ENCODE measurements around the gene ERBB4. TPM values are rescaled to one million over a fixed set of nuclear protein-coding genes. Genes with fewer than 3 reads are reported as not detected.
"Not testable (repeated sequence)": the region's sequence is repeated elsewhere in the genome, so short reads cannot be mapped to it uniquely, and the experiment has no call there.

The ERBB4 gene
- polyA plus RNA-seq, 1 donor from 2014 or later = not detected

DNA sequence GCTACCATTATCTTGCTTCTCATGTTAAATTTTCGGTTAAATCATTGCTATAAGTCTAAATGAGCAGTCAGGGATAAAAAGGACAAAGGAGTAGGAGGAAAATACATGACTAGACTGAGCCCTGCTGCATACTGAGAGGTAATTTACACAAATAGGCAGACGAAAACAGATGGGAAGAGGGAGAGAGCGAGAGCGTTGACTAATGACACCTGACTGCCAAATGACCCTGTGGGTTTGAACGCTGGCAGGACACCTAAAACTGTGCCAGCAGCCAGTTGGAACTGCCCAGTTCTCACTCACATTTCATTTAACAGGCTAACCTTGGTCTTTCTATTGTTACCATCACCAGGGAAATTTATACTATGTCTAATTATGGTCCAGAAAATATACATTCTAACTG, 1004.0 kb downstream of the ERBB4 start:
- Mint-ChIP-seq H3K9me3 (peaks cover 5 to 6% (median 6%) of the 10 kb centered on the region in 3 donors), H3K27me3 (no peaks in the 10 kb centered on the region), H3K27ac (no peak overlapping the region)

DNA sequence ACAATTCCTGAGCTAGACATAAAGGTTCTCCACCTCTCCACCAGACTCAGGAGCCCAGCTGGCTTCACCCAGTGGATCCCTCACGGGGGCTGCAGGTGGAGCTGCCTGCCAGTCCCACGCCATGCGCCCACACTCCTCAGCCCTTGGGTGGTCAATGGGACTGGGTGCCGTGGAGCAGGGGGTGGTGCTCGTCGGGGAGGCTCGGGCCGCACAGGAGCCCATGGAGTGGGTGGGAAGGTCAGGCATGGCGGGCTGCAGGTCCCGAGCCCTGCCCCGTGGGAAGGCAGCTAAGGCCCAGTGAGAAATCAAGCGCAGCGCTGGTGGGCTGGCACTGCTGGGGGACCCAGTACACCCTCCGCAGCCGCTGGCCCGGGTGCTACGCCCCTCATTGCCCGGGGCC, 1014.4 kb downstream of the ERBB4 start:
- not testable (repeated sequence) for H3K27ac Mint-ChIP-seq, H3K36me3 Mint-ChIP-seq, H3K27me3 Mint-ChIP-seq, H3K9me3 Mint-ChIP-seq, H3K4me3 Mint-ChIP-seq, H3K4me1 Mint-ChIP-seq

More for the DNA sequence above, 1004.0 kb downstream of the ERBB4 start:
- Mint-ChIP-seq H3K4me1 (no peaks in the 10 kb centered on the region), H3K36me3 (no peaks in the 10 kb centered on the region), H3K4me3 (no peak overlapping the region)

DNA sequence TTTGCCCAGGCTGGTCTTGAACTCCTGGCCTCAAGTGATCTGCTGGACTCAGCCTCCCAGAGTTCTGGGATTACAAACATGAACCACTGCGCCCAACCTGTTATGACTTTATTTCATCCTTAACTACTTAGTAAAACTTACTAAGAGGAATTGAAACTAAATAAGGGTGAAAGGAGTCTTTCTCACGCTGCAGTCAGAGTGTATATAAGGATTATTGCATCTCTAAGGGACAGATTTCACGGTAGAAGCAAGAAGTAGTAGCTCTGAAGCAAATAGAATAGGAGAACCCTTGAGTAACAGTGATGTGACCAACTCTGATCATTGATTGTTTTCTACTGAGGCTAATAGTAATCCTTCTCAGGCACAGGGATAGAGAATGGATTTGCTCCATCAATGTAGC, 1022.1 kb downstream of the ERBB4 start:
- peaks cover 2 to 5% (median 4%) of the 10 kb centered on the region in 3 donors for H3K9me3 Mint-ChIP-seq
- H3K36me3 Mint-ChIP-seq = no peaks in the 10 kb centered on the region
- no peak overlapping the region for H3K27ac Mint-ChIP-seq
- no peaks in the 10 kb centered on the region for H3K4me1 Mint-ChIP-seq
- H3K27me3 Mint-ChIP-seq = no peaks in the 10 kb centered on the region
- H3K4me3 Mint-ChIP-seq = no peak overlapping the region

DNA sequence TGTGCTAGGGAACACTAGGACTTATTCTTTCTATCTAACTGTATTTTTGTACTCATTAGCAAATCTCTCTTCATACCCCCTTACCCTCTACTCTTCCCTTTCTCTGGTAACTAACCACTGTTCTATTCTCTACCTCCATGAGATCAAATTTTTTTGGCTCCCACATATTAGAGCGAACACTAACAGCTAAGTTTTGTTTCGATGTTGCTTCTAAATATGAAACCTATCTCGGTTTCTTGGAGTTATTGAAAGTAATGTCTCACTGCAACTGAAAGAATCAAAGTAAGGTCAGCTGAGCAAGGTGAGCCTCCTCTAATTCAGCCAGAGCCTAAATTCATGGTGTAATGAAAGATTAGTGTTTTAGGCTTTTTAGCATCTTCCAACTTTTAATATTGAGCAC, 1024.6 kb downstream of the ERBB4 start:
- no peaks in the 10 kb centered on the region for H3K27me3 Mint-ChIP-seq
- no peak overlapping the region for H3K27ac Mint-ChIP-seq
- H3K4me1 Mint-ChIP-seq = no peaks in the 10 kb centered on the region
- H3K36me3 Mint-ChIP-seq = no peaks in the 10 kb centered on the region
- no peak overlapping the region for H3K4me3 Mint-ChIP-seq
- peaks cover 0 to 4% (median 2%) of the 10 kb centered on the region in 3 donors for H3K9me3 Mint-ChIP-seq

DNA sequence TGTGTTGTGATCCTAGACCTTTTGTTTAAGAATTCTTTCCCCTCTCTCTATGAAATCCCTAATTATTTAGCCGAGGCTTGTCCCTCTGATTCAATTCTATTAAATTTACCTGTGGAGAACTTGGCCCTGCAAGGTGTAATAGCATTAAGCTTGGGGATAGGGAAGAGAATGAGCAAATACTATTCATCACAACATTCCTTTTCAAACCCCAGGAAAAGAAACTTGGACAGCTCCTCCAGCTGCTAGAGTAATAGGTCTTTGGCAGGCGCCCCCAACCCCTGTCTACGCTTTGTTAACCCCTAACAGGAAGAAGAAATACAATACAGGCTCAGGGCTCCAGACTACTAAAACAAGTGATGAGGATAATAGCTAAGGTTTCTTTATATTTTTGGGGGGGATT, 1025.2 kb downstream of the ERBB4 start:
- H3K4me1 Mint-ChIP-seq = no peaks in the 10 kb centered on the region
- no peaks in the 10 kb centered on the region for H3K36me3 Mint-ChIP-seq
- H3K4me3 Mint-ChIP-seq = no peak overlapping the region
- no peak overlapping the region for H3K27ac Mint-ChIP-seq
- peaks cover 0 to 4% (median 2%) of the 10 kb centered on the region in 3 donors for H3K9me3 Mint-ChIP-seq
- H3K27me3 Mint-ChIP-seq = no peaks in the 10 kb centered on the region

DNA sequence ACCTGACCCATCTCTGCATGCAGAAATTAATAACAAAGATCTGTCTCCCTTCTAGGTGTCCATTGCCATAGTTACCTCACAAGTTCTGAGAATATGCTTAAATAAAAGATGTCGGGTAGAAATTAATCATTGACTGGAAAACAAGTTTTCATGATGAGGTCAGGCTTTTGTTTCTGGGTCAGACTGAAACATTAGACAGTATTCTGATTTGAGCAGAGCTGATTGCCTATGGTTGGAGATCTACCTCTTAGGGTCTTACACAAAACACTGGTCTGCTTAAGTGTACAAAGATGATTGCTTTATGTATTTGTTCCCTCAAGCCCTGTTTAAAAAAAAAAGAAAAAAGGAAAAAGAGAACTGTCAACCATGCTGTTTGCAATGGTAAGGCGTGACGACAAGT, 1025.8 kb downstream of the ERBB4 start:
- H3K4me3 Mint-ChIP-seq = no peak overlapping the region
- H3K27me3 Mint-ChIP-seq = no peaks in the 10 kb centered on the region
- H3K27ac Mint-ChIP-seq = no peak overlapping the region
- no peaks in the 10 kb centered on the region for H3K36me3 Mint-ChIP-seq
- H3K4me1 Mint-ChIP-seq = no peaks in the 10 kb centered on the region
- H3K9me3 Mint-ChIP-seq = peaks cover 0 to 4% (median 2%) of the 10 kb centered on the region in 3 donors

DNA sequence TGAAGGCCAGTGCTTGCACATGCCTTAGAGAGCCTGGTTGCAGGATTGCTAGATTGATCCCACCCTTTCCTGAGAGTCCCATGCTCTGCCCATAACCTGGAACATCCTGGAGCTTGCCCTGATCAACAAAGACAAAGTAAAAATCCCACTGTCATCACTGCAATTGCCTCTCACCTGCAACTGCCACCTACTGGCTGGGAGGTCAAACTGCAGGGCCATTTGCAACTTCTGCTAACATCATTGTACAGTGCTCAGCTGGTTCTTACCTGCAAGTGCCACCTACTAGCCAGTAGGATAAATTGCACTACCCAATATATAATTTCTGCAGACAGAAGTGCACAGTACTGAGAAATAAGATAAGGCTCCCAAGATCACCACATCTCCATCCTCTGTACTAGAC, 1034.7 kb downstream of the ERBB4 start:
- Mint-ChIP-seq H3K9me3 (peaks cover 0 to 7% (median 4%) of the 10 kb centered on the region in 3 donors), H3K4me1 (no peaks in the 10 kb centered on the region), H3K36me3 (peaks cover 2% of the 10 kb centered on the region), H3K27me3 (no peaks in the 10 kb centered on the region), H3K27ac (no peak overlapping the region), H3K4me3 (no peak overlapping the region)

DNA sequence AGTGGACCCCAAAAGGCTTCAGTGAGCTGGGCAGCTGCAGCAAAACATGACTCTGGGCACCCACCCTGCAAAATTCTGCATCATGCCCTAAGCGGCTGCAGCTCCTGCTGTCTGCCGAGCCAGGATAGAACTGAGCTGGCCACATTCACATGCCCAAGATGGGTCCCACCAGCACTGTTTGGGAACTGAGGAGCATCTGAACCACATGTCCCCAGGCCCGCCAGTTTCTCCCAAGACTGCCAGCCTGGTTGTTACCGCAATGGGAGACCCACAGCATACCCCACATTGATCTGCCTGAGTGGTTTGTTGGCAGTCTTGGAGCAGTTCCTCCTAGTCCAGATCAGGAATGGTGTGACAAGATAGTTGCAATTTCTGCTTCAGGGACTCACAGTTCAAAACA, 1035.4 kb downstream of the ERBB4 start:
- H3K27ac Mint-ChIP-seq = no peak overlapping the region
- H3K4me1 Mint-ChIP-seq = no peaks in the 10 kb centered on the region
- no peak overlapping the region for H3K4me3 Mint-ChIP-seq
- H3K36me3 Mint-ChIP-seq = peaks cover 2% of the 10 kb centered on the region
- H3K9me3 Mint-ChIP-seq = peaks cover 0 to 7% (median 4%) of the 10 kb centered on the region in 3 donors
- H3K27me3 Mint-ChIP-seq = no peaks in the 10 kb centered on the region

DNA sequence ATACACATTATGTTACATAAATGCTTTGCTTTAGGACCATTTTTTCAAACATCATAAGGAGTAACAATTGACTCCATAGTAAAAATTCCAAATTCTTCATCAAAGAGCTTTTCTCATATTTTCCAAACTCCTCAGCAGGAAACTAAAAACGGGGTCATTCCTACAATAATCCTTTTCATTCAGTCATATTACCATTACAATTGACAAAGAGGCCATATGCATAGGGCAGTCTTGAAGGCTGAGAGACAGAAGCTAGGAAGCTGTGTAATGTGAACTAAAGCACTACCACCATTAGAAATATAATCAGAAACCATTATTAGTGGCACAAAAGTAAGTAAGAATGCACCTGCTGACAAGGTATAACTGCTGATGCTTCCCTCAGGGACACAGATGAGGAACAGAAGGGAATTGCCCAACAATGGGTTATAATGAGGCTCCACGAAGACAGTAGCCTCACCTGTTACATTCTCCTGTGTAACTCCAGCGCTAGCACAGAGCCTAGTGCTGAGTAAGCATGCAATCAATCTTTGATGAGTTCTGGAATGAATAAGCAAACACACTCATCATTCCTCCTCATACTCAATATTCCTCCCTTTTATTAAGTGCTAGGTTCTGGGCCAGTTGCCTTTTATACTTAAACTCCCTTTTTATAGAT, 1039.9 kb downstream of the ERBB4 start:
- no peak overlapping the region for H3K27ac Mint-ChIP-seq
- H3K27me3 Mint-ChIP-seq = no peaks in the 10 kb centered on the region
- H3K36me3 Mint-ChIP-seq = peaks cover 2% of the 10 kb centered on the region
- no peak overlapping the region for H3K4me3 Mint-ChIP-seq
- peaks cover 0 to 4% (median 0%) of the 10 kb centered on the region in 3 donors for H3K9me3 Mint-ChIP-seq
- no peaks in the 10 kb centered on the region for H3K4me1 Mint-ChIP-seq

DNA sequence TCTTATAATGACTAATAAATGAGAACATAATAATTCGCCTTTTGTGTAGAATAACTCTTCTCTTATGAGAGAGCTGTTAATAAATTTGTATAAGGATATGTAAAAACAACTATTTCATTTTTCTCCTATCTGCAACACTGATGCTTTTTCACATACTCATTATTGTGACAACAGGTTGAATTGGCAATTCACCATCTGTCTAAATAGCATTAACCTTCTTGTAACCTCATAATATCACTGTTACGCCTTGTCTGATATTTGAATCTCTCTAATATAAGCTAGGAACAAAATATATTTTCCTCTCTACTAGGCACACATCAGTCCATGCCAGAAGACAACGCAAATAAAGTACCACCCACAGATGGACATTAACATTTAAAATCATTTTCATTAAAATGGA, 1043.3 kb downstream of the ERBB4 start:
- Mint-ChIP-seq H3K4me1 (no peaks in the 10 kb centered on the region), H3K27me3 (no peaks in the 10 kb centered on the region), H3K9me3 (no peaks in the 10 kb centered on the region)

DNA sequence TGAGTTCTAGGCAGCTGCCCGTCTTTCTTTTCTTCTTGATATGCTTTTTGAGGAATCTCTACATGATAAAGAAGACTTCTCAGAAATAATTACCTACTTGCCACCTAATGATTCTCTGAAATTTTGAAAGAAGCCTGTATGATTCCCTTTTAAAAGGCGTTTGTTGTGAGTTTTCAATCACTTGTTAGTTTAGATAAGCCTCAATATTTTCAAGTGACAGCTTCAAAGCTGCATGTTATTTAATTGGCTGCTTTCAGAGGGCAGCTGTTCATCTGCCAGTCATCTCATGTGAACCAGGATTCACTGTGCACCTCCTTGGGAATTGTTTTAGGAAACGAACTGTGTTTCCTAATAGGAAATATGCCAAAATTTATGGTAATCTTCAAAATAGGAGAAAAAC, 1044.1 kb downstream of the ERBB4 start:
- Mint-ChIP-seq H3K27ac (no peak overlapping the region), H3K27me3 (no peaks in the 10 kb centered on the region), H3K36me3 (no peaks in the 10 kb centered on the region), H3K4me3 (no peak overlapping the region), H3K9me3 (no peaks in the 10 kb centered on the region), H3K4me1 (no peaks in the 10 kb centered on the region)

More for the DNA sequence above, 1043.3 kb downstream of the ERBB4 start:
- H3K36me3 Mint-ChIP-seq = no peaks in the 10 kb centered on the region
- H3K27ac Mint-ChIP-seq = no peak overlapping the region
- no peak overlapping the region for H3K4me3 Mint-ChIP-seq

DNA sequence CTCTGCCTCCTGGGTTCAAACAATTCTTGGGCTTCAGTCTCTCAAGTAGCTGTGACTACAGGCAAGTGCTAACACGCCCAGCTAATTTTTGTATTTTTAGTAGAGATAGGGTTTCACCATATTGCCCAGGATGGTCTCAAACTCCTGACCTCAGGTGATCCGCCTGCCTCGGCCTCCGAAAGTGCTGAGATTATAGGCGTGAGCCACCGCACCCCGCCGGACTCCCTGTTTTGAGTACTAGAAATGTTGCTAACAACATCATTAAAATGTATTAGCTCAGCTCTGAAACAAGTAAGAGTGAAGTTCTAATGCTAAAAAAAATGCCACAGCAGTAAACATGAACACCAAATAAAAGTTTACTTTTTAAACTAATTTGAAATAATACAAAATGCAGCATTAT, 1044.5 kb downstream of the ERBB4 start:
- H3K36me3 Mint-ChIP-seq = no peaks in the 10 kb centered on the region

DNA sequence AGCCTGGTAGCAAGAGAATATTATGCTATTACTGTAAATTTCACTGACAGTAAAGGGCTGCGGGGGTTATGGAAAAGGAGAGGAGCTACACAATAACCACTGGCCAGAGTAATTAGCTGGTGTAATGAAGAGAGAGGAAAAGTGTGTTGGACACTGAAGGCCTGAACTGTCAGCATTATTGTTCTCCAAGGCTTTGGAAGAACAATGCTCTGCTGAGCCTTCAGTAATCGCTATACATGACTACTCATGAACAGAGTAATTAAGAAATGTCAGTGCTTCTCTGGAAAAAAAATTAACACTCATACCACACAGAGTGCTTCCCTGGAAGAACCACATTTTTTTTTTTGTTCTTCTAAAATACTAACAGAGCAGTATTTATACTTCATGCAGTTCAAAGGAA, 1050.9 kb downstream of the ERBB4 start:
- H3K4me1 Mint-ChIP-seq = no peaks in the 10 kb centered on the region

More for the DNA sequence above, 1044.5 kb downstream of the ERBB4 start:
- Mint-ChIP-seq H3K4me3 (no peak overlapping the region), H3K4me1 (no peaks in the 10 kb centered on the region), H3K9me3 (no peaks in the 10 kb centered on the region), H3K27ac (no peak overlapping the region), H3K27me3 (no peaks in the 10 kb centered on the region)

DNA sequence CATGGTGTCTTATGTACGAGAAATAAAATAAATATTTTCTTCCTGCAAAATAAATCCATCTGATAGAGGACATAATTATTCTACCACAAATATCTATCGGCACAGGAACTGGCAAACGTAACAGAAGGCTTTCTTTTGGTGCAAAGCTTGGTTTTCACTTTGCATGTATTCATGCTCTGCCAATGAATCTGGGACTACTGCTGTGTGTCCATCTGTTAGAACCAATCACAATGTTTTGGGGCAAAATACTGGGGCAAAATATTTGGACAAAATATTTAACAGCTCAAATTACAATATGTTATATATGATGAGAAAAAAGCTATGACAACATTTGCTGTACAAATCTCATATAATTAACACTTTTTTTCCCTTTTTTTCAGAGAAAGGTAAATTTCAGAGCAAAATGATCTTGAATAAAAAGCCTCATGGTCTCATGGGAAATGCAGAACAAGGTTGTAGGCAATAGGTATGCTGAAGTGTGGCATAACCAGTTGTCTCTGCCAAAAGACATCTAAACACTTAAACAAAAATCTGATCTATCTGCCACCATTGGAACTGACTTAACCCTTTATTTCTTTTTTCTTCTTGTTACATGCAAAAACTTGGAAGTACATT, 1059.0 kb downstream of the ERBB4 start:
- H3K9me3 Mint-ChIP-seq = peaks cover 0 to 4% (median 4%) of the 10 kb centered on the region in 3 donors
- H3K4me1 Mint-ChIP-seq = no peaks in the 10 kb centered on the region
- H3K27ac Mint-ChIP-seq = peak overlapping the region in 1 of 3 donors; percentile 76
- H3K27me3 Mint-ChIP-seq = no peaks in the 10 kb centered on the region
- H3K36me3 Mint-ChIP-seq = no peaks in the 10 kb centered on the region
- H3K4me3 Mint-ChIP-seq = no peak overlapping the region

More for the DNA sequence above, 1050.9 kb downstream of the ERBB4 start:
- Mint-ChIP-seq H3K4me3 (no peak overlapping the region), H3K27me3 (no peaks in the 10 kb centered on the region), H3K36me3 (no peaks in the 10 kb centered on the region), H3K27ac (no peak overlapping the region), H3K9me3 (no peaks in the 10 kb centered on the region)

DNA sequence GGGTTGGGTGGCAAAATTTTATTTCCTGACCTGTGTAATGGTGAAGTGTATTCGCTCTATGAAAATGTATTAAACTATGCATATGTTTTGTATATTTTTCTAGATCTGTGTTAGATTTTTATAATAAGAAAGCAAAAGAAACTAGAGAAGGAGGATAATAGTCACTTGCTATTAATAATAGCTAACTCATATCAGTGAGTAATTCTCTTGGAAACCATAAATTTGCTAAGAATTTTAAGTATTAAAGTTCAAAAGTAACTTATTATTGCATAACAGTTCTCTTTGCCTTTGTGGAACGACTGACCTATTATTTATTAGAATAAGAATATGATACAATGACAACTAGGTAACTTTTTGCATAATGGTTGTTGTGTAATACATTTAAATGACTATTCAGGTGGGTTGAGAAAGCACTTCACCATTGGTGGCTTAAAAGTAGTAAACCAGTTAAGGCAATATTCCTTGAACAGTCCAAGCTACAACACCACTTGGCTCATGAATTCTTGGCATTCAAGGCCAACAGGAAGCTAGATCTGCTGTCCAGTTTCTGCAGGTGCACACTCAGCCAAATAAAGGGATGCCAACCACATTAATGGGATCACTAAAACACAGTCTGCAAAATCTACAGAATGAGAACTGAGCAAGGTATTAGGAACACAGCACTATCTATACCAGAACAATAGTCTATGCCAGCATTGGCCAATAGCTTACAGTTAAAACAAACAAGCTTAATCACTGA, 1060.9 kb downstream of the ERBB4 start:
- Mint-ChIP-seq H3K36me3 (no peaks in the 10 kb centered on the region), H3K4me1 (no peaks in the 10 kb centered on the region), H3K9me3 (peaks cover 2 to 4% (median 4%) of the 10 kb centered on the region in 3 donors), H3K27ac (no peak overlapping the region), H3K4me3 (no peak overlapping the region), H3K27me3 (peaks cover 1% of the 10 kb centered on the region)

Measured in IgD-negative memory B cell (primary cell).